ENCODE results near the gene MACROH2A2.
"Not testable (repeated sequence)": the region's sequence is repeated elsewhere in the genome, so short reads cannot be mapped to it uniquely, and the experiment has no call there.

MACROH2A2 gene

GRCh38 chr10:70078329-70078728 is 25.7 kb downstream of the MACROH2A2 start:
- DNase-seq (ENCODE audit: insufficient read length, low spot score) (no peak), FAIRE-seq (no peak)
- TF ChIP-seq CTCF (IDR thresholded peaks at IDR 0.05; ENCODE audit: insufficient read depth, missing control alignments) = no peak

GRCh38 chr10:70078937-70079336 is 26.3 kb downstream of the MACROH2A2 start:
- no peak for TF ChIP-seq CTCF (IDR thresholded peaks at IDR 0.05; ENCODE audit: insufficient read depth, missing control alignments)
- no peak for DNase-seq (ENCODE audit: insufficient read length, low spot score)
- no peak for FAIRE-seq

- FAIRE-seq; DNase-seq (ENCODE audit: insufficient read length, low spot score): not testable (repeated sequence)
Measured at GRCh38 chr10:70080789-70081188, 28.1 kb downstream of the MACROH2A2 start.

GRCh38 chr10:70084189-70084588 is 31.5 kb downstream of the MACROH2A2 start:
- TF ChIP-seq CTCF (IDR thresholded peaks at IDR 0.05; ENCODE audit: insufficient read depth, missing control alignments) = no peak
- no peak for DNase-seq (ENCODE audit: insufficient read length, low spot score)
- FAIRE-seq = no peak

GRCh38 chr10:70085975-70086613 is 33.4 kb downstream of the MACROH2A2 start:
- FAIRE-seq (no peak), DNase-seq (ENCODE audit: insufficient read length, low spot score) (no peak)
- no peak for TF ChIP-seq CTCF (IDR thresholded peaks at IDR 0.05; ENCODE audit: insufficient read depth, missing control alignments)

- TF ChIP-seq CTCF (IDR thresholded peaks at IDR 0.05; ENCODE audit: insufficient read depth, missing control alignments) = no peak
- DNase-seq (ENCODE audit: insufficient read length, low spot score) (no peak), FAIRE-seq (no peak)
Measured at GRCh38 chr10:70087616-70088307, 35.1 kb downstream of the MACROH2A2 start.

- no peak for TF ChIP-seq CTCF (IDR thresholded peaks at IDR 0.05; ENCODE audit: insufficient read depth, missing control alignments)
- no peak for FAIRE-seq
- DNase-seq (ENCODE audit: insufficient read length, low spot score) = no peak
Measured at GRCh38 chr10:70088308-70088698, 35.7 kb downstream of the MACROH2A2 start.

All from D721Med (cell line).